ENCODE results near the gene ARHGAP24. TPM values are rescaled to one million over a fixed set of nuclear protein-coding genes. Genes with fewer than 3 reads are reported as not detected.
"Not testable (repeated sequence)": the region's sequence is repeated elsewhere in the genome, so short reads cannot be mapped to it uniquely, and the experiment has no call there.

Gene ARHGAP24
- total and polyA plus RNA-seq, 4 donors, result 10.0 to 79.4 (median 21.6) TPM

GRCh38 chr4:85963231-85963630 is 488.3 kb downstream of the ARHGAP24 start:
- Histone ChIP-seq H3K9ac (ENCODE audit: insufficient read depth in 1 of 2, low read length in 2 of 2) (no peak overlapping the region), H3K4me3 (no peak overlapping the region), H3K4me1 (ENCODE audit: control insufficient read depth in 5 of 5, insufficient read depth in 5 of 5, low read length in 5 of 5) (peaks cover 0 to 11% (median 0%) of the 10 kb centered on the region in 5 donors), H3K9me3 (ENCODE audit: control insufficient read depth in 4 of 4, insufficient read depth in 3 of 4, low read length in 3 of 4) (no peaks in the 10 kb centered on the region), H3K27ac (ENCODE audit: low read depth in 1 of 2, low read length in 1 of 2) (no peak overlapping the region), H3K27me3 (ENCODE audit: control insufficient read depth in 3 of 3, insufficient read depth in 3 of 3, low read length in 2 of 3) (no peaks in the 10 kb centered on the region), H3K36me3 (ENCODE audit: control insufficient read depth in 4 of 4, insufficient read depth in 4 of 4, low read length in 4 of 4) (peaks cover 0 to 2% (median 0%) of the 10 kb centered on the region in 4 donors)
- ATAC-seq (ENCODE audit: insufficient read depth, low FRiP score) (no peak), DNase-seq (no peak)
- TF ChIP-seq, protein P1, sequence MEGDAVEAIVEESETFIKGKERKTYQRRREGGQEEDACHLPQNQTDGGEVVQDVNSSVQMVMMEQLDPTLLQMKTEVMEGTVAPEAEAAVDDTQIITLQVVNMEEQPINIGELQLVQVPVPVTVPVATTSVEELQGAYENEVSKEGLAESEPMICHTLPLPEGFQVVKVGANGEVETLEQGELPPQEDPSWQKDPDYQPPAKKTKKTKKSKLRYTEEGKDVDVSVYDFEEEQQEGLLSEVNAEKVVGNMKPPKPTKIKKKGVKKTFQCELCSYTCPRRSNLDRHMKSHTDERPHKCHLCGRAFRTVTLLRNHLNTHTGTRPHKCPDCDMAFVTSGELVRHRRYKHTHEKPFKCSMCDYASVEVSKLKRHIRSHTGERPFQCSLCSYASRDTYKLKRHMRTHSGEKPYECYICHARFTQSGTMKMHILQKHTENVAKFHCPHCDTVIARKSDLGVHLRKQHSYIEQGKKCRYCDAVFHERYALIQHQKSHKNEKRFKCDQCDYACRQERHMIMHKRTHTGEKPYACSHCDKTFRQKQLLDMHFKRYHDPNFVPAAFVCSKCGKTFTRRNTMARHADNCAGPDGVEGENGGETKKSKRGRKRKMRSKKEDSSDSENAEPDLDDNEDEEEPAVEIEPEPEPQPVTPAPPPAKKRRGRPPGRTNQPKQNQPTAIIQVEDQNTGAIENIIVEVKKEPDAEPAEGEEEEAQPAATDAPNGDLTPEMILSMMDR (IDR thresholded peaks at IDR 0.05; ENCODE audit: control extremely low read depth, extremely low read depth), result no peak
- 95 to 96% methylated on average over 1 of the region's 1 CpG for WGBS, 2 donors

- Histone ChIP-seq H3K4me3 (no peak overlapping the region), H3K4me1 (ENCODE audit: control insufficient read depth in 5 of 5, insufficient read depth in 5 of 5, low read length in 5 of 5) (peaks cover 0 to 11% (median 0%) of the 10 kb centered on the region in 5 donors), H3K9me3 (ENCODE audit: control insufficient read depth in 4 of 4, insufficient read depth in 3 of 4, low read length in 3 of 4) (no peaks in the 10 kb centered on the region), H3K36me3 (ENCODE audit: control insufficient read depth in 4 of 4, insufficient read depth in 4 of 4, low read length in 4 of 4) (peaks cover 0 to 2% (median 0%) of the 10 kb centered on the region in 4 donors), H3K9ac (ENCODE audit: insufficient read depth in 1 of 2, low read length in 2 of 2) (no peak overlapping the region), H3K27me3 (ENCODE audit: control insufficient read depth in 3 of 3, insufficient read depth in 3 of 3, low read length in 2 of 3) (no peaks in the 10 kb centered on the region), H3K27ac (ENCODE audit: low read depth in 1 of 2, low read length in 1 of 2) (no peak overlapping the region)
- ATAC-seq (ENCODE audit: insufficient read depth, low FRiP score) (no peak), DNase-seq (peak in 1 of 3 donors; percentile 10)
- TF ChIP-seq, protein P1 (IDR thresholded peaks at IDR 0.05; ENCODE audit: control extremely low read depth, extremely low read depth), result no peak
Measured at GRCh38 chr4:85964298-85964697, 489.3 kb downstream of the ARHGAP24 start.

DNA sequence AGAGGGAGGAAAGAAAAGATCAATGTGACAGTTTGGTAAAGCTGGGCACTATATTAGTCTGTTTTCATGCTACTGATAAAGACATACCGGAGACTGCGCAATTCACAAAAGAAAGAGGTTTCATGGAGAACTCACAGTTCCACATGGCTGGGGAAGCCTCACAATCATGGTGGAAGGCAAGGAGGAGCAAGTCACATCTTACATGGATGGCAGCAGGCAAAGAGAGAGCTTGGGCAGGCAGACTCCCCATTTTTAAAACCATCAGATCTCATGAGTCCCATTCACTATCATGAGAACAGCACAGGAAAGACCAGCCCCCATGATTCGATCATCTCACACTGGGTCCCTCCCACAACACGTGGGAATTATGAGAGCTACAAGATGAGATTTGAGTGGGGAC is 490.1 kb downstream of the ARHGAP24 start:
- 94 to 97% methylated on average over 4 of the region's 4 CpGs for WGBS, 2 donors
- H3K4me1 ChIP-seq (ENCODE audit: control insufficient read depth in 5 of 5, insufficient read depth in 5 of 5, low read length in 5 of 5), result peaks cover 0 to 11% (median 0%) of the 10 kb centered on the region in 5 donors
- not testable (repeated sequence) for H3K27ac ChIP-seq (ENCODE audit: low read depth in 1 of 2, low read length in 1 of 2)

DNA sequence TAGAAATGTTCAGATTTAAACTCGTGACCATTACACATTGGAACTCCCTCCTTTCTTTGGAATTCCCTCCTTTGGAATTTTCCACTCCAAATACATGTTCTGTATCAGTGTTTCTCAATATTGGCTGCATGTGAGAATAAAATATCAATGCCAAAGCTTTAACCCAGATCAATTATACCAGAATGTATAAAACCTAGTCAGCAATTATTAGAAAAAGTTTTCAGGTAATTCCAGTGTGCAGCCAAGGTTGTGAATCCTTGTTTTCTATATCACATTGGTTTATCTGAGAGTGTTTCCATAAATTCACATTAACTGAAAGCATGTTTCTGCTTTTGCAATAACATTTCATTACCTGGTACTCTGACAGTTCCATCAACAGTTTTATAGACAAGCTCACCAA is 490.6 kb downstream of the ARHGAP24 start:
- ATAC-seq (ENCODE audit: insufficient read depth, low FRiP score) (no peak), DNase-seq (no peak)
- H3K4me1 ChIP-seq (ENCODE audit: control insufficient read depth in 5 of 5, insufficient read depth in 5 of 5, low read length in 5 of 5), result peaks cover 0 to 11% (median 0%) of the 10 kb centered on the region in 5 donors
- 73 to 92% methylated on average over 1 of the region's 1 CpG for WGBS, 2 donors
- H3K36me3 ChIP-seq (ENCODE audit: control insufficient read depth in 4 of 4, insufficient read depth in 4 of 4, low read length in 4 of 4), result peaks cover 0 to 2% (median 0%) of the 10 kb centered on the region in 4 donors
- no peaks in the 10 kb centered on the region for H3K27me3 ChIP-seq (ENCODE audit: control insufficient read depth in 3 of 3, insufficient read depth in 3 of 3, low read length in 2 of 3)
- no peak overlapping the region for H3K4me3 ChIP-seq
- H3K27ac ChIP-seq (ENCODE audit: low read depth in 1 of 2, low read length in 1 of 2), result no peak overlapping the region
- H3K9me3 ChIP-seq (ENCODE audit: control insufficient read depth in 4 of 4, insufficient read depth in 3 of 4, low read length in 3 of 4), result no peaks in the 10 kb centered on the region
- TF ChIP-seq, protein P1 (IDR thresholded peaks at IDR 0.05; ENCODE audit: control extremely low read depth, extremely low read depth), result no peak
- H3K9ac ChIP-seq (ENCODE audit: insufficient read depth in 1 of 2, low read length in 2 of 2), result no peak overlapping the region

More for the DNA sequence above, 490.1 kb downstream of the ARHGAP24 start:
- not testable (repeated sequence) for H3K9me3 ChIP-seq (ENCODE audit: control insufficient read depth in 4 of 4, insufficient read depth in 3 of 4, low read length in 3 of 4); H3K4me3 ChIP-seq; DNase-seq; ATAC-seq (ENCODE audit: insufficient read depth, low FRiP score); H3K9ac ChIP-seq (ENCODE audit: insufficient read depth in 1 of 2, low read length in 2 of 2); H3K36me3 ChIP-seq (ENCODE audit: control insufficient read depth in 4 of 4, insufficient read depth in 4 of 4, low read length in 4 of 4); H3K27me3 ChIP-seq (ENCODE audit: control insufficient read depth in 3 of 3, insufficient read depth in 3 of 3, low read length in 2 of 3)

All from lung (tissue), 12 donors.